Hepatocyte (in vitro differentiated cells): ENCODE results near the gene CORIN. TPM values are rescaled to one million over a fixed set of nuclear protein-coding genes. Genes with fewer than 3 reads are reported as not detected.

Source experiments
- DNase-seq: peaks from one replicate; pipeline ENCODE4 v3.0.0-alpha.2; 2016; ENCODE audit warnings: low spot score
- H2AFZ ChIP-seq: fragments of 200-600 bp; sonication (generic); 2 replicates; pipeline ENCODE4 v1.6.0; 2016; ENCODE audit warnings: antibody characterized with exemption, mild to moderate bottlenecking
- H3K27ac ChIP-seq: fragments of 200-600 bp; sonication (generic); 2 replicates; pipeline ENCODE4 v1.5.1; 2016; ENCODE audit warnings: mild to moderate bottlenecking
- H3K27me3 ChIP-seq: fragments of 200-600 bp; sonication (generic); 2 replicates; pipeline ENCODE4 v1.6.1; 2016
- H3K36me3 ChIP-seq: fragments of 200-600 bp; sonication (generic); replicated peaks from 2 replicates; pipeline ENCODE4 v1.5.1; 2016; ENCODE audit warnings: low read depth; ENCODE audit not compliant: insufficient read depth
- H3K4me1 ChIP-seq: fragments of 200-600 bp; sonication (generic); 2 replicates; pipeline ENCODE4 v1.5.1; 2016; ENCODE audit warnings: mild to moderate bottlenecking, moderate library complexity; ENCODE audit not compliant: insufficient read depth
- H3K4me2 ChIP-seq: fragments of 200-600 bp; sonication (generic); 2 replicates; pipeline ENCODE4 v1.6.0; 2016
- H3K4me3 ChIP-seq: fragments of 200-600 bp; sonication (generic); 2 replicates; pipeline ENCODE4 v1.5.1; 2016; ENCODE audit warnings: mild to moderate bottlenecking
- H3K79me2 ChIP-seq: fragments of 200-600 bp; sonication (generic); 2 replicates; pipeline ENCODE4 v1.6.0; 2017; ENCODE audit warnings: mild to moderate bottlenecking
- H3K9me2 ChIP-seq: fragments of 200-600 bp; sonication (generic); replicated peaks from 2 replicates; pipeline ENCODE4 v1.6.0; 2017; ENCODE audit warnings: mild to moderate bottlenecking; ENCODE audit not compliant: insufficient read depth
- H3K9me3 ChIP-seq: fragments of 200-600 bp; sonication (generic); 2 replicates; pipeline ENCODE4 v1.5.1; 2016; ENCODE audit warnings: low read depth, mild to moderate bottlenecking
- H4K20me1 ChIP-seq: fragments of 200-600 bp; sonication (generic); 2 replicates; pipeline ENCODE4 v1.6.0; 2016; ENCODE audit warnings: mild to moderate bottlenecking; ENCODE audit not compliant: insufficient read depth, poor library complexity, severe bottlenecking
- CTCF ChIP-seq: fragments of 200-600 bp; sonication (generic); IDR thresholded peaks from 2 replicates; pipeline ENCODE4 v1.5.1; 2016; ENCODE audit warnings: antibody characterized with exemption, mild to moderate bottlenecking; ENCODE audit not compliant: poor library complexity
- EZH2 ChIP-seq: fragments of 200-600 bp; sonication (generic); IDR thresholded peaks from 2 replicates; pipeline ENCODE4 v1.6.1; 2016; ENCODE audit warnings: antibody characterized with exemption, mild to moderate bottlenecking, borderline replicate concordance
- EZH2phosphoT487 ChIP-seq: fragments of 200-600 bp; sonication (generic); IDR thresholded peaks from one replicate; pipeline ENCODE4 v1.6.1; 2018; ENCODE audit warnings: antibody characterized with exemption, mild to moderate bottlenecking, low read depth, moderate library complexity; ENCODE audit not compliant: unreplicated experiment, severe bottlenecking
- WGBS: methylation state at CpG from one replicate; pipeline ENCODE4 v1.1.6; 2016; ENCODE audit warnings: low lambda C conversion rate; ENCODE audit errors: missing lambda C conversion rate; 5-methylcytosine and 5-hydroxymethylcytosine counted together
- polyA plus RNA-seq: library from polyadenylated mRNA; unstranded; fragments of >200 nt; fragmentation: Nextera tagmentation; extraction: Ambion mirVana; gene quantifications from 2 replicates; pipeline ENCODE4 v1.2.1, GENCODE V29; 2016
- total RNA-seq: library from RNA; depleted of rRNA; stranded (reverse); fragments of >200 nt; gene quantifications from 2 replicates; pipeline ENCODE4 v1.2.3, GENCODE V29; 2014

Gene CORIN
- total and polyA plus RNA-seq, 2 experiments from 2014 or later: 0.13 to 0.40 TPM

GRCh38 chr4:47809654-47810203, 28.1 kb downstream of the CORIN start:
- Histone ChIP-seq H3K27me3 (peaks cover 5% of the 10 kb centered on the region), H2AFZ (no peak overlapping the region), H3K79me2 (no peaks in the 10 kb centered on the region), H4K20me1 (no peaks in the 10 kb centered on the region), H3K4me1 (no peaks in the 10 kb centered on the region), H3K4me2 (no peak overlapping the region), H3K9me3 (no peaks in the 10 kb centered on the region), H3K4me3 (no peak overlapping the region), H3K27ac (no peak overlapping the region), H3K36me3 (no peaks in the 10 kb centered on the region), H3K9me2 (no peaks in the 10 kb centered on the region)
- TF ChIP-seq EZH2phosphoT487: no peak
- WGBS: 94% methylated on average over 3 of the region's 3 CpGs
- DNase-seq: no peak

GRCh38 chr4:47804598-47804997, 33.3 kb downstream of the CORIN start:
- Histone ChIP-seq H3K4me2 (no peak overlapping the region), H4K20me1 (no peaks in the 10 kb centered on the region), H3K9me2 (no peaks in the 10 kb centered on the region), H3K79me2 (no peaks in the 10 kb centered on the region), H3K4me3 (no peak overlapping the region), H3K4me1 (no peaks in the 10 kb centered on the region), H2AFZ (no peak overlapping the region), H3K9me3 (no peaks in the 10 kb centered on the region), H3K27me3 (peaks cover 5% of the 10 kb centered on the region), H3K27ac (no peak overlapping the region), H3K36me3 (no peaks in the 10 kb centered on the region)
- 97% methylated on average over 7 of the region's 7 CpGs for WGBS
- DNase-seq: no peak
- TF ChIP-seq CTCF (no peak), EZH2phosphoT487 (no peak), EZH2 (no peak)

GRCh38 chr4:47801481-47802002, 36.3 kb downstream of the CORIN start:
- no peaks in the 10 kb centered on the region for H3K9me3 ChIP-seq
- no peak overlapping the region for H3K4me2 ChIP-seq
- no peak overlapping the region for H3K4me3 ChIP-seq
- H3K4me1 ChIP-seq: no peaks in the 10 kb centered on the region
- no peaks in the 10 kb centered on the region for H4K20me1 ChIP-seq
- H3K27me3 ChIP-seq: no peaks in the 10 kb centered on the region
- no peak overlapping the region for H2AFZ ChIP-seq
- no peak overlapping the region for H3K27ac ChIP-seq
- no peak for TF ChIP-seq CTCF
- no peak for TF ChIP-seq EZH2phosphoT487
- no peaks in the 10 kb centered on the region for H3K36me3 ChIP-seq
- no peaks in the 10 kb centered on the region for H3K9me2 ChIP-seq
- DNase-seq: no peak
- H3K79me2 ChIP-seq: no peaks in the 10 kb centered on the region
- WGBS: 89% methylated on average over 3 of the region's 3 CpGs

- Histone ChIP-seq H3K27ac (no peak overlapping the region), H3K27me3 (no peaks in the 10 kb centered on the region), H3K36me3 (no peaks in the 10 kb centered on the region), H3K4me1 (no peaks in the 10 kb centered on the region), H3K9me3 (no peaks in the 10 kb centered on the region), H3K9me2 (no peaks in the 10 kb centered on the region), H4K20me1 (no peaks in the 10 kb centered on the region), H3K79me2 (no peaks in the 10 kb centered on the region), H3K4me3 (no peak overlapping the region), H2AFZ (no peak overlapping the region), H3K4me2 (no peak overlapping the region)
- no peak for DNase-seq
- TF ChIP-seq EZH2phosphoT487 (no peak), EZH2 (no peak), CTCF (no peak)
- 41% methylated on average over 3 of the region's 3 CpGs for WGBS
Observed at GRCh38 chr4:47798165-47798564, 39.7 kb downstream of the CORIN start.
